Inferior parietal cortex (tissue), 1 donor: Measurements from ENCODE around the gene TNFSF18.
"Not testable (repeated sequence)": the region's sequence is repeated elsewhere in the genome, so short reads cannot be mapped to it uniquely, and the experiment has no call there.

Experiments
- DNase-seq: peaks from one replicate; pipeline ENCODE4 v3.0.0-alpha.2; 2016; ENCODE audit errors: extremely low spot score

Gene TNFSF18, protein sequence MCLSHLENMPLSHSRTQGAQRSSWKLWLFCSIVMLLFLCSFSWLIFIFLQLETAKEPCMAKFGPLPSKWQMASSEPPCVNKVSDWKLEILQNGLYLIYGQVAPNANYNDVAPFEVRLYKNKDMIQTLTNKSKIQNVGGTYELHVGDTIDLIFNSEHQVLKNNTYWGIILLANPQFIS

DNA sequence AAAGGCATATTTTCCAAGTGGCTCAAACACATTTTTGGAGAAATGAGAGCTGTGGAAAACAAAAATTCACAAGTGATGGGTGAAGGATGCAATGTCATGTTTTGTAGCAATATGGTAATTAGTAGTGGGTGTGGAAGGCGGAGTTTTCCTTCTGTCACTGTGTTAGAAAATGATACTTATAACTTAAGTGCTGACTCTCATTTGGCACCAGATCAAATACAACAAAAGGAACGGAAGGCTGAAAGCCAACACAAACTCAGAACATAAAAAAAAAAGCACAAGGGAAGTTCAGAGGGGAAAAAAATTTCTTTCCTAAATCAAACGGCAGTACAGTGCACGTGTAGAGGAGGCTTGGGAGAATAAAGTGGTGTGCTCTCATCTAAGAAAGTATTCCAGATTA is at the start of gene TNFSF18:
Gene TNFSF18, minus strand, starts transcription at position 77 of the 400 bp plus-strand sequence. Its CDS starts 45 bp downstream, at position 32.
- no peak for DNase-seq

DNA sequence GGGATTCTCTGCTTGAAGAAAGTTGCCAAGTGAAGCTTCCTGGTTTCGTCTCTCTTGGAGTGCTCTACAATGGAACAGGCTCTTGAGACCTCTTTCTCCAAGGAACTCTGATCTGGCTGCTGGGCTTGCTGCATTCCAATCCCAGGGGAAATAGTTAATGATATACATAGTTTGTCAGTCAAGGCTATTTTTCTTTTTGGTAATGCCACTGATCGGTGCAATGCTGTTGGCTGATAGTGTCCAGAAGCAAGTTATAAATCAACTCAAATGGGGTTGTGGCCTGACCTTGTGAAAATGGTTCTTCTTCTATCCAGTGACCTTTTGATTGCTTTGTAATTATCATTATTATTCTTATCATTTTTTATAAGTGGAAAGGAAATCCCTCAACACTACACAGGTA is 48.4 kb upstream of the TNFSF18 start:
- DNase-seq = no peak

DNA sequence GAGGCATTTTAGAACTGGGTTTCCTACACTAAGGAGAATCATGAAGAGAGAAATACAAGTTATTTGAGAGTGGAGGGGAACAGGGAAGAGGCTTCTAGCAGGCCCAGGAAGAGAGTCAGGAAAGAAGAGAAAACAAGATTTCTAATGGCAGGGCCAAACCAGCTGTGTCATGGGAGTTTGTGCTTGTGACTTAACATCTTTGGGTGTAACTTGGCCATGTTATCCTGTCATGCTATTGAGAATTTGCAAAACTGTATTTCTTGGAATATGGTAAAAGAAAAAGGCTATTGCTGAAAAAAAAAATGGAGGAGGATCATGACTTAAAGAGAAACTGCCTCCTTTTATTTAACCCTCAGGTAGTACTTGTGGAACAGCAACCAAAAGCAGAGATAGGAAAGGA is 47.4 kb upstream of the TNFSF18 start:
- DNase-seq = no peak

DNA sequence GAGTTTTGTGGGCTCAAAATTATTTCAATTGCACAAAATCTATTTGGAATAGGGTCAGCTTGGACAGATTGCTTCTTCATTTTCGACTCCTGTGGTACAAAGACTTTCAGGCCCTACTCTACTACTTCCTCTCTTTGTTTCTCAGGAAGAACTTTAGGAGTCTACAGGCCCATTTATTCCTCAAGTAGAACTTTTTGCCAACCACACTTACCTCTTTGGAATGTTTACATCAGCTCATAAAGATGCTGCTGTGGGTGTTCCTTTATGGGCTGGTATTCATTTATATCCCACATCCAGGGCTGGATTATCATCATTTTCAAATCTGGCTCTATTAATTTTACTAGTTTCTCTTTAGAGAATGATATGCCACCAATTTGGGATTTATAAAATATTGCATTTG is 46.3 kb upstream of the TNFSF18 start:
- no peak for DNase-seq

DNA sequence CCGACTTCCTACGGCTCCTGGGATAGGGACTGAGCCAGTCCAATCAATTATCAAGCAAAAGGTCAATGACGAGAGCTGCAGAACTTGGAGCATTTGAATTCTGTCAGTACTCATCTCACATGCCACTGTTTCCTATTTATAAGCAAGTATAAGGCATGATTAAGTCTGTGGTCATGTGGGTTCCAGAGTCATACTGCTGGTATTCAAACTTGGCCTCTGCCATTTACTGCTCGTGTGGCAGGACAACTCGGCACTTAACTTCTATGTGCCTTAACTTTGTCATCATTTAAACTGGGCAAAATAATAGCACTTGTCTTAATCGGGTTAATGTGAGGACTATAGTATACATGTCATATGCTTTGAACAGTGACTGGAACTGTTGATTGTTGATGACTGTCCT is 44.9 kb upstream of the TNFSF18 start:
- no peak for DNase-seq

DNA sequence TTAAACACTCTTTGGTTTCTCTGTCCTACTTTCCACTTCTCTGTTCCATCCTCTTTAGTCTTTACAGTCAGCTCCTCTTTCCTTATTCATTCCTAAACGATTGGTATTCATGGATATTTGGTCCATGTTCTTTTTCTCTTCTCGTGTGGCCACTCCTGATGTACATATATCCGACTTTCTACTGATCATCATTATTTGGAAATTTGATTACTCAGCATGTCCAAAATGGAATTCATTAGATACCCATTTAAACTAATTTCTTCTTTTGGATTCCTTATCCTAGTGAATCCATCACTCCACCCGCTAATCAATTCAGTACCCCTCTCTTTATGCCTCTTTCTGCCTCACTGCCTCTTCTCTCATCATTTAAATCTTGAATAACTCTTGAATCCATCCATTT is 43.8 kb upstream of the TNFSF18 start:
- no peak for DNase-seq

DNA sequence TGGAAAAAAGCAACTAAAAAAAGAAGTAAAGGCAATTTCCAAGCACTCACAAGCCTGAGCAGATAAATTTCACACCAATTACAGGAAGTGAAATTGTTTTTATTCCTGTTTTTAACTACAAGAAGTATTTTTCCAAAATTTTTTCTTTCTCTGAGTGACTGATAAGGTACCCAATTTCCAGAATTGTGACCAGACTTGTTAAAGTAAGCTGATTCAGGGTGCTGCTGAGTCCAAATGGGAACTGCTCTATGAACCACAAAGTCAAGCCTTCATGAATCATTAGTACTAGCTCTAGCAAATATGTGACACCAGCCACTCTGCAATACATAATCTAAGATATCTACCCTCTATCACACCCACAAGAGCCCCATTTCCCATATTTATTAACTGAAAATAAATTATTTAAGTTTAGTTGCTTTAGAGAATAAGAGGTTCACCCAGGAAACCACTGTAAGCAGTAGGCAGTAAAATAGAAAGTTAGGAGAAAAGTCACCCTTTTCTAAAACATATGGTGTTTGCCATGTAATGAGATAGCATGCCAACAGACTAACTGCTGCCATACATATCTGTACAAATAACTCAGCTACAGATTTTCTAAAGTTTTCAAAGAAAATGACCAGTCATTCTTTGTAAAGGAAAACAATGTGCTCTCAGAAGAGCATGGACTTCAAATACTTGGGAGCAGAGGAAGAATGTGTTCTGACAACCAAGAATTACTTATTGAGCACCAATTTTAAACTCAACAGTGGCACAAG is 43.1 kb upstream of the TNFSF18 start:
- no peak for DNase-seq

DNA sequence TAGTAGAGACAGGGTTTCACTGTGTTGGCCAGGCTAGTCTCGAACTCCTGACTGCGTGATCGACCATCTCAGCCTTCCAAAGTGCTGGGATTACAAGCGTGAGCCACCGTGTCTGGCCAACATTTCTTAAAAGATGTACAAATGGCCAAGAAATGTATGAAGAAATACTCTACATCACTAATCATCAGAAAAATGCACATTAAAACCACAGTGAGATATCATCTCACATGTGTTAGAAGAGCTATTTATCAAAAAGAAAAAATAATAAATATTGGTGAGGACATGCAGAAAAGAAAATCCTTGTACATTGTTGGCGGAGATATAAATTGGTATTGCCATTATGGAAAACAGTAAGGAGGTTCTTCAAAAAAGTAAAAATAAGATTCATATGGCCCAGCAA is 33.6 kb upstream of the TNFSF18 start:
- DNase-seq = no peak

DNA sequence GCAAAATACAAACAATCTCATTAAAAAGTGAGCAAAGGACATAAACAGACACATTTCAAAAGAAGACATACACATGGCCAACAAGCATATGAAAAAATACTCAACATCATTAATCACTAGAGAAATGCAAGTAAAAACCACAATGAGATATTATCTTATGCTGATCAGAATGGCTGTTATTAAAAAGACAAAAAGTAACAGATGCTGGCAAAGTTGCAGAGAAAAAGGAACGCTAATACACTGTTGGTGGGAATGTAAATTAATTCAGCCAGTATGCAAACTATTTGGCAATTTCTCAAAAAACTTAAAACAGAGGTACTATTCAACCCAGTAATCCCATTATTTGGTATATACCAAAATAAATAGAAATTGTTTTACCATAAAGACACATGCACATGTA is 32.2 kb upstream of the TNFSF18 start:
- DNase-seq = no peak

DNA sequence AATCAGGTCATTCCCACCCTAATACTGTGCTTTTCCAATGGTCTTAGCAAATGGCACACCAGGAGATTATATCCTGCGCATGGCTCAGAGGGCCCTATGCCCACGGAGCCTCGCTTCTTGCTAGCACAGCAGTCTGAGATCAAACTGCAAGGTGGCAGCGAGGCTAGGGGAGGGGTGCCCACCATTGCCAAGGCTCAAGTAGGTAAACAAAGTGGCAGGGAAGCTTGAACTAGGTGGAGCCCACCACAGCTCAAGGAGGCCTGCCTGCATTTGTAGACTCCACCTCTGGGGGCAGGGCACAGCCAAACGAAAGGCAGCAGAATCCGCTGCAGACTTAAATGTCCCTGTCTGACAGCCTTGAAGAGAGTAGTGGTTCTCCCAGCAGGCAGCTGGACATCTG is 23.5 kb upstream of the TNFSF18 start:
- DNase-seq = not testable (repeated sequence)

DNA sequence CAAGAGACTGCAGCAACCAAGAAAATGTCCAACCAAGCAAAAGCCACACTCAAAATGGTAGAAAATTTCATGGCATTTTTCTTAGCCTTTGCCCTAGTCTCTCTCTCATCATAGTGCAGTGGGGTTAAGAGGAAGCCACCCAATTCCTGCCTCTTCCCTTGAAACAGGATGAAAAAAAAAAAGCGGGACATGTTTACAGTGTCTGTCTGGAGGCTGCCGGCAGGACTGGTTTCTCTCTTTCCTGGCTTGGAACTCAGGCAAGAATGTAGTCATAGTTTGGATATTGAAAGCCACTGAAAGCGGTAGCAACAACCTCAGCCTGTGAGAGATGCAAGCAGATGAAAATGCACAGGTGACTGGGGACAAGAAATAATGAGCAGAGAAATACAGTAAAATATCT is 13.3 kb upstream of the TNFSF18 start:
- DNase-seq = no peak

DNA sequence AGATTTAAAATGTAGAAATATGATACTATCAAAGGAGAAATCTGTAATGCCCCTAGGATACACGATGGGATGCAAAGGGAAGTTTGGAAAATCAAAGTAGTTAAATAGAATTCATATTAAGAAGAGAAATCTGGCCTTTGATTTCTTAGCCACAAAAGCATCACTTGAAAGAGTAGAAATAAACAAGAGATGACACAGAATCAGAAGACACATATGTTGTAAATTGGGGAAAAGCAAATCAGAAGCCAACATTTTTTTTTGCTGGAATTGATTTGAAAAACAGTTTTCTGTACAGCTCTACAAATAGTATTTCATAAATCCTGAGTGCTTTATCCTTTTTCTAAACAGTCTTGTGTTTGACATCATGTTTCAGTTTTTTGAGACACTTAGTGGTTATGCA is 12.4 kb upstream of the TNFSF18 start:
- no peak for DNase-seq

DNA sequence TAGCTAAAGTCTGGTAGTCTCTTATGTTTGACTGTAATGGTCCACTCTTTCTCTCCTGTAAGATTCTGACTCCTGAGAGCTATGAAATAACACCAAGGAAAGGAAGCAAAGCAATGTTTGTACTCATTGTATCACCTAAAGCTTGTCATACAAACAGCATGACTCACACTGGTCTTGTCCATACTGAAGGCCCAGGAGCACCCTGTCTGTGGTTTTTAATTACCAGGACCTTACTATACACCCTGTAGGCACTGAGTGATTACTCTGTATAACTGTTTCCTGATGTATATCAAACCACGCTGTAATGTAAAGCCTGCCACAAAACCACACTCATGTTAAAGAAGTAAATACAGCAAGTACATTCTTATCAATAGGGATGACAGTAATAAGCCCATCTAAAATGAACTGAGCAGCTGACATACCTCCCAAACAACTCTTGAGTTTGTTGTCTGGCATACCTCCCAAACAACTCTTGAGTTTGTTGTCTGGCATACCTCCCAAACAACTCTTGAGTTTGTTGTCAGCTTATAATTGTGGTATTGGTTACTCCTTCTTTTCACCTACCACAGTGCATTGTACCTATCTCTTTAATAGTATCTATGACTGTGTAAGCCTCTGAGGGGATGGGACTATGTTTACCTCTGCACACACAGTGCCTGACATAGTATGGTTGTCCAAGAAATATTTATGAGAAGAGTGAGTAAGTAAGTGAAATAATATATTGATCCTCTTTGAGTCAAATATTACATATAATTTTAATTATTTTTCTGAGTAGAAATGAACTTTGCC is 11.6 kb upstream of the TNFSF18 start:
- no peak for DNase-seq

DNA sequence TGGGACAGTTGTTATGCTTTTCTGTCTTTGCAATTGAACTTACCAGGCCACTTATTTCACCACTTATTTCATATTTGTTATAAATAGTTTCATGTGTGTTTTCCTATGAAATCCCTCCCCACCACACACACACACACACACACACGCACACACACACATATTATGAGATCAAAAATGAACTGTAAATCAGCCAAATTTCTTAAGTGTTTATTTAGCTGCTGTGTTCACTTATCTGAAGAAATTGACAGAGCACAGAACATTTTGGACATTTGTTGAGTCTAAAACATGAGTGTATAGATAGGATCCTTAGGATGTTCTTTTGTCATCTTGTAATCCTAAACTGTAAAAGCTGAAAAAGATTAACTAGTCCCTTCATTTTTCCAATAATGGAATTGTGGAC is 7.8 kb upstream of the TNFSF18 start:
- no peak for DNase-seq

DNA sequence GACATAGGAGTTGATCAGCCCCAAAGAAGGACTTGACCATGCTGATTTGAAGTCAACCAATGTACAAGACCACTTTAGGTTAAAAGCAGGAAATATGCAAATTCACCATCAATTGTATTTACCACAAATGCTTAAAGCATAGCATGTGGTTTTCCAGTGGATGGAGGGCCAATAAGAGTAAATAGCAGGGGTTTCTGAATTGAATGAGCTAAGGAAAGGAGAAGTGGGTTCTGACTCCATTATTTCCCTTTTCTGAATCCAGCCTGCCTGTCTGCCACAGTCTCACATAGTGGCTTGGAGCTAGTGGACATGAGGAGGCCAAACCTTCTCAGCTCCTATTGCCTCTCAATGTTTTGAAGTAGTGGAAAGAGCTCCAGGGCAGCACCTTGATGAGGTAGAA is 7.2 kb upstream of the TNFSF18 start:
- no peak for DNase-seq

DNA sequence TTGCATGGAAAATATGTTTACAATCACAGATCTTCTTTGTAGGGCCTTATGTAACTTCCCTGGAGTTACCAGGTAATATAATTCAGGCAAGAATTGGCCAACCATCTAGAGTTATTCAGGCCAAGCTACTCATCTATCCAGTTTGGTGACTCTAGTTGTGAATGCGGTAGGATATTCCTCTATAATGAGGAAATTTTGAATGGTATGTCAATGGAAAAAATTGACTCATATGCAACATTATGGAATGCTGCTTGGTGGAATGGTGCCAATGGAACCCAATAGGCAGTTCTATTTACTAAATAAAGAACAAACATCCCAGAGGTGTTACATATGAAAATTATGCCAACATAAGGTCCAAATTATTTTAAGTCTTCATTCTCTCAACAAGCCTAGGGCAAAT is 5.6 kb upstream of the TNFSF18 start:
- no peak for DNase-seq

DNA sequence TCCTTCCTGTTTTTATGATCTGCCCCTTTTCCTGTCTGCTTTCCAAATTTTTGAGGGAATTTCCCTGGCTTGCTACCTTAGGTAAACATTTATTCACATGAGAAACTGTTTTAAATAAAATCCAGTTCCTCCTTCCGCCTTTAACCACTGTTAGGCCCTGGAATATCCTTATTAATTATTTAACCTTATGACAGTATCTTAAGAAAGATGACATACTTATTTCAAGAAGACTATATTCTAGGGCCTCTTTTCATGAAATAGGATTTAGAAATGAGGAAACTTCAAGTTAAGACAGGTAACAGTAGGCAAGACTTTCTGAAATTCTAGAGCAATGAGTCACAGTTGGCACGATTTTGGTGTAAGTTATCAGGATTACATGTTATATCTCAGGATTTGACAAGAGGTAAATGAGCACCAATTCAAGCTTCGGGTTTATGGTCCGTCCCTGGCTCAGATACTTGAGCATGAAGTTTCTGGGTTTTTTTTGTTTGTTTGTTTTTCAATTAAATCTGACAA is 2.0 kb upstream of the TNFSF18 start:
- no peak for DNase-seq

DNA sequence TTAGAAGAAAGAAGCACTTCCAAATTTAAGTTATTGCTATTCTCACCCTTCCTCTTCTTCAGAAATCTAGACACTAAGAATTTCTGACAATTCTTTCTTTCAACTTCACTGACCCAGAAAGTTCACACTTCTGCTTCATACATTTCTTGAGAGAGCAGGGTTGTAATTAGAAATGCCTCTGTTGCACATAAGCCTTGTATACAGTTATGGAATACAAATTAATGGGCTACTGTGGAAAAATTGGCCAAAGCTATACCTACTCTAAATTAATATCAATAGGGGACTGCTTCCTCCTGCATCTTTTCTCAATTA is 1.5 kb downstream of the TNFSF18 start:
- DNase-seq = no peak

DNA sequence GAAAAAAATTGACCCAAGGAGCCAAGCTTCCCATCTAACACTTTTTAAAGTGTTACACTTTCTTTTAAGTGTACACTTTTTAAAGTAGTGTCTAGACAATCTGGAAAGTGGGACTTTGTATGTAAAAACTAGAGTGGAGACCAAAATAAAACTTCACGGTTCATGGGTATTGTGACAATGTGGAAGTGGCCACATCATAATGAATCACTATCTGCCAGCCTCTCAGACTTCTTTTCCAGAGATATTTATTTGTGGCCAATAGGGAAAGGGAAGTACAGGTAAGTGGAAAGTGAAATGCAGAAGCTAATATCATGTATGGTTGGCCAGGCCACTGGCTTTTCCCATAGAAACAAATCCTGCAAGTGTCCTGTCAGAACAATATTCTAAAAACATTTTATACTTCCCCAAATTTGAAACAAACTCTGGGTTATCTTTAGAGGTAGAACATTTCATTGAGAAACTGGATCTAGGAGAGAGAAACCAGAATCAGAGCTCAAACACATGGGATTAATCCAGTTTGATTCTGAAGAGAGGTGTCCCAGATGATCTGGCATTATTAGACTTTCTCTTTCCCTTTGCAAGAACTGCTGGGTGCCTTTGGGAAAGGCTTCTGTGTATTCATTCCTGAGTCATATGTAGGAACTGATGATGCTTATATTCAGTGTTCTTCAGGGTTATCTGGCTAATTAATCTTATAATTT is 2.0 kb downstream of the TNFSF18 start:
- no peak for DNase-seq

DNA sequence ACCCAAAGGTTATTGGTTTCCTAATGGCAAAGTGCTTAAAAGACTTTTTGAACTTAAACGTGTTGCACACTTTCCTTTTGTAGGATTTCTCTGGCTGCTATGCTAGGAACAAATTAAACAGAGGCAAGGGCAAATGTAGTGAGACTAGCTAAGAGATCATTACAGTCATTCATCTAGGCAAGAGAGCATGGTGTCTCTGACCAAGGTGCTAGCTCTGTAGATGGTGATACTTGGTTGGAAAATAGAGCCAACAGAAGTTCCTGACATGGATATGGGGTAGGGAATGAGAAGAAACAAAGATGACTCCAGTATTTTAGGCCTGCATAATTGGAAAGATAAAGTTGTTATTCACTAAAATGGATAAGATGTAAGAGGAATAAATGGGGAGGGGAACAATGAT is 6.1 kb downstream of the TNFSF18 start:
- no peak for DNase-seq

DNA sequence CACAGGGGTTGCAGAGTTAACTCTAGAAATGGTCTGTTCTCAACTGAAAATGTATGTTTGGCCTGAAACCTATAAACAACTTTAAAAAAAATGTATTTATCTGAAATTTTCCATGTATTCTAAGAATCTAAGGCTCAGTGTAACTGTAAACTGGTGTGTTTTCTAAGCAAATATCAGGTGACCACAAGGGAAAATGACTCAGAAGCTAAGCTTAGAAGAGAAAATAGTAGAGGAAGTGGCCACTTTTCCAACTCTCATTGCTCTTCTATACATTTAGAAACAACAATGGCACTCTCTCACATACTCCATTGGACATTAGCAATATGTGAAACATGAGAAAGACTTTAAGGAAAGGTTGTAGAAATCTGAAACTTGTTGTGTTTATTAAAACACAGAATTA is 7.5 kb downstream of the TNFSF18 start:
- no peak for DNase-seq

DNA sequence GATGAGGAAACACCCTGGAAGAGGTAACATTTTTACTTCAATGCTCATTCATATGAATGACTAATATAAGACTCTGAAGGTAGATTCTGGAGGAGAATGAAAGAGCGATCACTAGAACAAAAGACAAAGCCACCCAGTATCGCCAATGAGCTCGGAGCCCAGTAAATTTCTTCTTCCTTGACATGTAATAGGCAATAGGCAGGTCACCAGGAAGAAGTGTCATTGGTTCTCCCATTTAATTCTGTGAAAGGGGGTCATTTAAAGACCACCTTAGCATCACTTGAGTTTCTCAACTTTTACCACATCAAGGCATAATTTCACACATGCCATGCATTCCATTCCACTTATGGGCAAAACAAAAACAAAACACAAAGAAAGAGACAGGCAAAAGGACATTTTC is 7.9 kb downstream of the TNFSF18 start:
- DNase-seq = no peak
